Stimulated activated CD8-positive, alpha-beta memory T cell treated with anti-CD3 and anti-CD28 coated beads, Interleukin-15, amount 100 ng/mL, for 1 hour (primary cell): Measurements from ENCODE around the gene KCNT2.

Experiments
- DNase-seq: peaks from one replicate; pipeline ENCODE4 v3.0.0-alpha.2; 2020; ENCODE audit warnings: low read depth

KCNT2 gene

DNA sequence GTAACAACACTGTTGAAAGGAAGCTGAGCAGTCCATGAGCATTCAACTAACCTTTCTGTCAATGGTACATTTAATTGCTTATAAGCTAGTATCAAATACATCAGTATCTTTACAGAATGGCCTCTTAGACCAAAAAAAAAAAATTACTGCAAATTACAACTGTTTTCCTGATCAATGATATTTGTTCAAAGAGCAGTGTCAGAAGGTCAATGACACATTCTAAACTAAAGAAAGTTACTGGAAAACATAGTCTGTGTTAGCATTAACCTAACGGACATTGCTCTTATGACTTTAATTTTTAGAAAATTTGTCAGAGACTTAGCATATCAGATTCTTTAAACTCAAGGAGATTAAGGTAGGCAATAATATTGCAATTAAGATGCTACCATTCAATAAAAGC is 162.5 kb downstream of the KCNT2 start:
- no peak for DNase-seq

GRCh38 chr1:196444634-196445033 is 163.6 kb downstream of the KCNT2 start:
- no peak for DNase-seq

DNA sequence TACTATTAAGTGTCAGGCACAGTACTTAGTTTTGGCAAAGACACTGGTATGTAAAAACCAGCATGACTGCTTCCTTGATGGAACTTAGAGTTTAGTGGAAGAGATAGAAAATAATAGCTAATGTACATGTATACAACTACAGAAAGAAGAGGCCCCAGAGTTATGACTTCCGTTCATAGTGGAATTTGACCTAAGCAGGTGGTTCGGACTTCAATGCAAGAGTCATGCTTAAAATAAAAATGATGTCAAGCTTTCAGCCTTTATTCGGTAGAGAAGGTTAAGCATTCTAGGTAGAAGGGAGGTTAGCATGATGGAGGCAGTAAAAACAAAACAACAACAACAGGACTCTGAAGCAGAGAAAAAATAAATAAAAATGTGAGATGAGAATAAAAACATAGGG is 165.9 kb downstream of the KCNT2 start:
- DNase-seq, result no peak

GRCh38 chr1:196440711-196441110 is 167.5 kb downstream of the KCNT2 start:
- DNase-seq, result no peak

DNA sequence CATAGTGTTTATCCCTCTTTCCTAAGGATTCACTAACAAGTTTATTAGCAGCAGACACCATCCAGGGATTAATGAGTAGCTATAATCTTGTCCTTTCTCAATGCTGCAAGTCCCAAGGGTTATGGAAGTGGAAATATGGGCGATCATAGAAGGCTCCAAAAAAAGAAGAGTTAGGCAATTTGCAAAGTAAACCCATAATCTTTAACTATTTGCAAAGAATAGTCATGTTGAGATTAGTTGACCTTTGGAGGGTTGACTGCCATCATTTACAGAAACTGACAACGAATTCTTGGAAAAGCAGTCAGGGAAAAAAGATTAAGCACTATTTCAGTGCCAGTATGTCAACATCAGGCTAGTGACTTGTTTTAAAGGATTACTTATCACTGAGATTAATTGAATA is 169.9 kb downstream of the KCNT2 start:
- DNase-seq, result no peak

DNA sequence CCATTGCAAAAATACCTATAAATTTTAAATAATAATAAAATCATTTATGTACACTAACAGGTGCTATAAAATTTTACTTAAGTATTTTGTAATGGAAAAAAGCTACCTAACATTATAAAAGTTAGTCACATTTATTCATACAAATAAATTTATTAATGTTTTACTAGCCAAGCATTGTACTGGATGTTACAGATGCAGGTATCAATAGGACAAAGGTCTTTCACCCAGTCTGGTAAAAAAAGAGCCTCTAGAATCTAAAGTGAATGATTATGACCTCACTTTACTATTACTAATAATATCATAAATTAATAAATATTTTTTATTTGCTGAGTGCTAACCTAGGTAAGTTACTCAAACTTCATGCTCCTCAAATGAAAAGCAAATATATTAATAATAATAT is 170.6 kb downstream of the KCNT2 start:
- DNase-seq, result no peak

GRCh38 chr1:196433000-196433399 is 175.2 kb downstream of the KCNT2 start:
- no peak for DNase-seq

DNA sequence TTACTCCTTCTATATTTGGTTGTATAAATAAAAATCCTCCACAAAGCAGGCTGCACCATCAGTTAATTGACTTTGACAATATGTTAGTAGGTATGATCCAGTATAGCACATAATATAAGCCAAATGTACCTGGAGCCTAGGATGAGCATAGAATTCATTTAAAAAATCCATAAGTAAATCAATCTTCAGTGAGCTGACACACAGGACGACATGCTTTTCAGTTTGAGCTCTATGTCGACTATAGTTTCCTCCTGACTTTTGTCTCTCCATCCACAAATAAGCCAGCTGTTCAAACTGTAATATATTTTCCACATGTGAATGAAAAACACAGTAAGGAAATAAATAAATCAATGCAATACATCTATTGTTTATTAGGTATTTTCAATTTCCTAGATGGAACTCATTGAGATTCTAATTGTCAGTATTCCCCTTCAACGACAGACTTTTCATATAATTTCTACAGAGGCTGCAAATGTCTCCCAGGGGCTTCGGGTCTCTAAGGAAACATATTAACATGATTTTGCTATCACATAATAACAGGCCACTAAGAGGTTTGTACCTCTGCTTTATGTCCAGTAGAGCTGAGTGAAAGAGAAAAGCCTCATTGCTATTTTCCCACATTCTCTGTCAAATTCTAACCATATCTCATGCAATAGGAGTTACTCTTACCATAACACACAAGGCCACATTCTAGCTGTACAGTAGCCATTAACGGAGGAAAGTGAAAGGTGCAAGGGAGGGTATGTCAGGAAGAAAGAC is 180.1 kb downstream of the KCNT2 start:
- DNase-seq, result no peak

DNA sequence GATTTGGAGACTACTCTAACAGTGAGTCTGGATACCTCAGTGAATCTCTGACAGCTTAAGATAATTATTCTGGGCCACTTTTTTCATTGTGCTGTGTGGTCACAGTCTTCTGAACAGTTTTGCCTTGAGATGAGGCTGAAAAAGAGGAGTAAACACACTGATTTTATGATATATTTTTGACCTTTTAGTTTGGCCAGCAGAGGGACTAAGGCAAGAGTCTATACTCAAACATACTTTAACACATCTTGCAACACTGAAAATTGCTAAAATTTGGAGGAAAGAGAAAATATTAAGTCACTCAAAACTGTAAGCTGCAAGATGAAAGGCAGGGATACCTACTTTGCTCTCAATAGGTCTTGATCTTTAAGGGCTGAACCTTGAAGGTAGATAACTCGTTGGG is 182.7 kb downstream of the KCNT2 start:
- DNase-seq, result no peak

DNA sequence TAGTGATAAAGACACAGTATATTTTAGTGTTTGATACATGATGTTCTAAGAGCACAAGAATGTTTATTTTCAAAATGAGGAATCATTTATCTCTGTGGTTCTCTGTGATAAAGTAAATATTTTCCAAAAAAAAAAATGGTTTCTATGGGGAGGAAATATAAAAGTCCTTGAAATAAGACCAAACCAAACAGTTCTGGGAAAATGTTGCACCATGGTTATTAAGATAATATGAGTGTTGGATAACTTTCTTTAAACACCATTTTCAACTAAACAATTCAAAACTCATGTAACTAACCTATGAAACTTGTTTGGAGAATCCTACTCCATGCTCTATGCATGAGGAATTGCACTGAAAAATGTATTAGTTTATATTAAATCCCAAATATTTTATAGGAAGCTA is 184.6 kb downstream of the KCNT2 start:
- no peak for DNase-seq

GRCh38 chr1:196418772-196419171 is 189.5 kb downstream of the KCNT2 start:
- DNase-seq, result no peak

GRCh38 chr1:196415978-196416377 is 192.3 kb downstream of the KCNT2 start:
- DNase-seq, result no peak

DNA sequence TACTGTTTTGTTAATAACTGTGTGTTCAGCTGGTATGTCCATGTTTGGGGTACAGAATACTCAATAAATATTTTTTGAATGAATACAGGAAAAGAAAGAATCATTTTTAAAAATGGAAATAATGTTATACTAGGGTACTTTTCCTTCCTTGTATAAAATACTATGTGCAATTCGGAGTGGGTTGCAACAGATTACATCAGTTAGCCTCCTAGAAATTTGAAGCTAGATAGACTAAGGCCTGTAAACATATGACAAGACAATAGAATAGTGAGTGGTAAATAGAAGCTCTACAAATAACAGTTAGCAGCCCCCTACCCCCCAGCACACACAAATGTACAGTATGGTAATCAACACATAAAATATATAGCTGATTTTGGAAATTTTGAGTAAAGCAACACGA is 195.9 kb downstream of the KCNT2 start:
- no peak for DNase-seq

DNA sequence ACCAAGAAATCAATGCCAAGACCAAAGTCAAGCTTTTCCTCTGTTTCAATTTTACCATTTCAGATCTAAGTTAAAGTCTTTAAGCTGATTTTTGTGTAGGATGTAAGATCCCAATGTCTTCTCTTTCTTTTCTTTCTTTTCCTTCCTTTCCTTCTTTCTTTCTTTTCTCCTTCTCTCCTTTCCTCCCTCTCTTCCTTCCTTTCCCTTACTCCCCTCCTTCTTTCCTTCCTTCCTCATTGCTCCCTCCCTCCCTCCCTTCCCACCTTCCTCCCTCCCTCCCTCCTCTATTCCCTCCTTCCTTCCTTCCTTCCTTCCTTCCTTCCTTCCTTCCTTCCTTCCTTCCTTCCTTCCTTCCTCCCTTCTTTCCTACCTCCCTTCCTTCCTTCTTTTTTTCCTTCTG is 197.5 kb downstream of the KCNT2 start:
- DNase-seq, result no peak

- DNase-seq, result no peak
These were observed 198.7 kb downstream of the KCNT2 start for GRCh38 chr1:196409586-196409985.

DNA sequence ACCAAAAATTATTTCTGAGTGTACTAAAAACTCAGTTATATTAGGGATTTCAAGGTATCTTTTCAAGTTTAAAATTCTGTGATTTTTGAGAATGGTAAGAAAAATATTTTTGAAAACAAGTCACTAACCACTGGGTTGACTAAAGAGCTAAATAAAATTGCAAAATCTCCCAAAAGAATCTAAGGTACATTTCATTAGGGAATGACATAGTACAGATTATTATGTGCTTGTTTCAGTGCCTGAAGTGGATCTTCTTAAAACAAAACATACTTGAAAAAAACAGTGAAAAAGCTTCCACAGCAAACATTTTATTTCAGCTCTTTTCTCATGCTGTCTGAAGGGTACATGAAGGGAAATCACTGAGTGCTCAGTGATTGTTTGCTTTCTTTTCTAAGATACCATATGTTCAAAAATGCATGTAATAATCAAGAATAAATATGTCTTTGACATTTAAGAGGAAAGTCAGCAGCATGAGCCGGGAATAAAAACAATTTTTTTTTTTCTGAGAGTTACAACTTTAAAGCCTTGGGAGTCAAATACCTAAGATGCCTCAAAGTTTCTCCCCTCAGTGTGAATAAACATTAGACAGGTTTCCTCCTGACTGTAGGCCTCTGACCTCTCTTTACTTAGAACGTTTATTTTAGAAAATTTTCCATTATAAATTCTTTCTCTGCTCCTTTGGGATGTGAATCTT is 200.7 kb downstream of the KCNT2 start:
- no peak for DNase-seq

GRCh38 chr1:196405839-196406238 is 202.4 kb downstream of the KCNT2 start:
- DNase-seq, result no peak

DNA sequence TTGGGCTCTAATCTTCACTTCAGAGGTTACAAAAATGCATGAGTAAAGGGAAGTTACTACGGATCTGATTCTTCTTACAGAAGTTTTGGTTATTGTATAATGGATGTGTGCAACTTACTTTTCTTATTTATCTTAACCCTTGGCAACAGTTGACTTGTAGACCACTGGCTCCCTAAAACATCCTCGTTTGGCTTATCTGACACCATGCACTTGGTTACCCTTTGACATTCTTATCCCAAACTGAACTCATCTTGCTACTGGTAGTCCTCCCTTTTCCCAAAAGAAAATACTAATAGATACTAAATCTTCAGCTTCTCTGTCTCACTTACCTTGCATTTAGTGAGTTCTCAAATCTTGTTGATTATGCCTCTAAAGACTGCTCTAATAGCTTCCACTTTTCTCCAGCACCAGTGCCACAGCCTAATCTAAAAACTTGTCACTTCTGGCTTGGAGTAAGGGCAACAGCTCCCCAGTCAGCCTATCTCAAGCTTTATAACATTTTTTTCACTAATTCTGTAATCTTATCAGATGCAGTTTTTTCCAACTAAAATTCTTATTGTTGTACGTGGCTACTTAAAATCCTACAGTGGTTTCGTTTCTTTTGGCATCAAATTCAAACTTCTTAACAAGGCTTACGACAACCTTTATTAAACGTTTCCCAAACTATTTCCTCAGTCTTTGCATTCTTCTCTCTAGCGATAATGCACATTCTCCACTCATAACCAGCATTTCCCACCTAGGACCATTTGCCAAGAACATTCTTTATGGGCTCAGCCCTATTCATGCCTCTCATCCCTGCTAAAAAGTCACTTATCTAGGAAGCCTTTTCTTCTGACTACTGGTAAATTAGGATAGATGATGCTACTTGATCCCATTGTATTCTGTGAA is 204.2 kb downstream of the KCNT2 start:
- no peak for DNase-seq

DNA sequence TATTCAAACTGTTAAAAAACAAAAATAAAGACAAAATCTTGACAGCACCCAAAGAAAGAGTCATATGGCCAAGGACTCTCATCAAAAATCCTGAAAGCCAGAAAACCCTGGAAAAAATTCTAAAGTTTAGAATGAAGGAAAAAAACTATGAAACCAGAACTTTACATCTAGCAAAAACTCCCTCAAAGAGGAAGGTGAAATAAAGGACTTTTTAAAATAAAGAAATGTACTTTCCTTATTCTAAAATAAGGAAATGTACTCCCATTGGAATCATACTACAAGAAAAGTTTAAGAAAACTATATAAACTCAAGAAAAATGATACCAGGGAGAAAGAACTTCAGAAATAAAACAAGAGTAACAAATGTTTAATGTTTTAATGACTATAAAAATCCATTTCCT is 206.3 kb downstream of the KCNT2 start:
- no peak for DNase-seq

- no peak for DNase-seq
These were observed 206.8 kb downstream of the KCNT2 start for GRCh38 chr1:196401452-196401833.

DNA sequence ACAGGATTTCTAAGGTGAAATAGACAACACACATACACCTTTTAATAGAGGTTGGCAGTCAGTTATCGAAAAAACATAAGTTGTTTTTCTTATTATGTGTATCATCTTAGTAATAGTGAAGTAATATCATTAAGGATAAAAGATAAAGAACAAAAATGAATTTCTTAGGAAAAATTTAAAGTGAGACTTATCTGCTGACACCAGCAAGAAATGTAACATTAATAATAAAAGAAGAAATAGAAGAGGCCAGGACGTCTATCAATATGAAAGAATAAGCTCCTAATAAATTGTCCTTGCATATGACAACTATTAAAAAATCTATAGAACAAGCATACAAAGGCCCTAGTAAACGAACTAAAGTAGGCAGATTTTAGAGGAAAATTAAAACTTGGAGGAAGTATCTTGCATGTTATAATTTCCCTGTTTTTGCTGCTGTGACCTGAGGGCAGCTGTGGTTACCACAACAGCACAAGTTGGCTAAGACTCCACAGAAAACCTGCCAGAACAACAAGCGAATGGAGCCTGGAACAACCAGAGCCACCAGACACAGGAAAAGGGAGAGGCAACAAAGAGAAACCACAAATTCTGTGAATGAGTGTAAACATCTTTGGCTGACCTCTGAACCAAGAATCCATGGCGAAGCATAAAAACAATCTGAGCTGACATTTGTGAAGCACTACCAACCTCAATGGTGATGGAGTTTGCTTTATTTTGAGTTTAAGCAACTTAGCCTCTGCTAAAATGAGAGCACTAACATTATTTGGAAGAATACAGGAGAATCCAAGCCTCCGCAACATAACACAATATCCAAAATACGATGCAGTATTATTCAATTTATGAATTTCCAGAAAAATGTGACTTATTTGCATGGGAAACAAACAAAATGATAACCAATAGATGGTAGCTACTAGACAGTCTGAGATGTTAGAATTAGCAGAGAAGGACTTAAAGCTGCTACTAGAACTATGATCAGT is 207.5 kb downstream of the KCNT2 start:
- no peak for DNase-seq

GRCh38 chr1:196399713-196400112 is 208.5 kb downstream of the KCNT2 start:
- no peak for DNase-seq
